Lower leg skin (tissue), 3 donors: Measurements from ENCODE around the gene PDE6B.

Experiments used
- CTCF ChIP-seq, 3 donors: fragments of 450-650 bp; IDR thresholded peaks; one replicate each; pipeline ENCODE4 v1.5.1; 2016; ENCODE audit warnings: antibody characterized with exemption in 3 of 3, mild to moderate bottlenecking in 3 of 3, moderate library complexity in 2 of 3
- POLR2A ChIP-seq, 2 donors: fragments of 450-650 bp; IDR thresholded peaks; one replicate each; pipeline ENCODE4 v1.6.1; 2016 to 2017; ENCODE audit warnings: antibody characterized with exemption in 2 of 2, mild to moderate bottlenecking in 1 of 2, moderate library complexity in 1 of 2

DNA sequence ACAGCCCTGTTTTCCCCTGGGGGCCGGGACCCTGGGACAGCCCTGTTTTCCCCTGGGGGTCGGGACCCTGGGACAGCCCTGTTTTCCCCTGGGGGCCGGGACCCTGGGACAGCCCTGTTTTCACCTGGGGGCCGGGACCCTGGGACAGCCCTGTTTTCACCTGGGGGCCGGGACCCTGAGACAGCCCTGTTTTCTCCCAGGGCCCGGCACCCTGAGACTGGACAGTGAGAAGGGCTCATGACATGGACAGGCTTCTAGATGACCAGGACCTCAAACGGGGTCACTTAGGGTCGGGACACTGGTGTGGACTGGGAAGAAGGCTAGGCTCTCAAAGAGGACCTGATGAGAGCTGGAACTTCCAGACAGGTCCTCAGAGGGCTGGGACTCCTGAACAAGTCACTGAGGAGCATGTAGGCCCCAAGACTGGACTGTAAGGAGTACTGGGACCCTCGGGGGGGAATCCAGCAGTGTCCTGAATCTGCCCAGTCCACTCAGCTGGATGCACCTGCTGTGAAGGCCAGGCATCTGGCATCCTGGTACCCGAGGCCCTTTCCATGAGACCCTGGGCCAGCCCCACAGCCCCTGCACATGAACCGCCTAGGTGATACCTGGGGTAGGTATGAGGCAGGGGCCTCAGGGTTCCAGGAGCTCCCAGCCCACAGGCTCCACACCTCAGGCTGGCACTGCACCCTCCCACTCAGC, 82.7 kb downstream of the PDE6B start:
- TF ChIP-seq CTCF (IDR thresholded peaks at IDR 0.05) (no peak), POLR2A (IDR thresholded peaks at IDR 0.05) (no peak)
